Liver (tissue), 3 donors: ENCODE measurements around the gene EGFR.

Experiments
- CTCF ChIP-seq: fragments of 150-350 bp; IDR thresholded peaks from 2 replicates; pipeline ENCODE4 v1.5.1; 2017; ENCODE audit warnings: improper control_type of control experiment, low read depth, low read length; ENCODE audit not compliant: missing input control
- EGR1 ChIP-seq, 2 donors: IDR thresholded peaks; 2 replicates each; pipeline ENCODE4 v1.6.1; 2016 to 2018; ENCODE audit warnings: antibody characterized with exemption in 2 of 2, low read depth in 2 of 2
- REST ChIP-seq: IDR thresholded peaks from 2 replicates; pipeline ENCODE4 v1.6.1; 2016; ENCODE audit warnings: antibody characterized with exemption, mild to moderate bottlenecking
- SP1 ChIP-seq: IDR thresholded peaks from 2 replicates; pipeline ENCODE4 v1.6.1; 2018; ENCODE audit warnings: antibody characterized with exemption, mild to moderate bottlenecking
- TAF1 ChIP-seq: conservative IDR thresholded peaks from 2 replicates; pipeline ENCODE4 v1.6.1; 2016; ENCODE audit warnings: antibody characterized with exemption, mild to moderate bottlenecking
- YY1 ChIP-seq: IDR thresholded peaks from 2 replicates; pipeline ENCODE4 v1.6.1; 2016; ENCODE audit warnings: antibody characterized with exemption, mild to moderate bottlenecking
- donor health status: healthy.
- donor health status: healthy.

- TF ChIP-seq CTCF (no peak), YY1 (no peak), TAF1 (no peak), EGR1 (IDR thresholded peaks at IDR 0.05; ENCODE audit: low read depth in 2 of 2) (no peak), REST (no peak), SP1 (no peak)
These were observed 67.8 kb downstream of the EGFR start for GRCh38 chr7:55086413-55087201.
